SK-N-SH (cell line): ENCODE data around the gene WDR82. TPM values are rescaled to one million over a fixed set of nuclear protein-coding genes. Genes with fewer than 3 reads are reported as not detected.

Experiments
- CTCF ChIA-PET: fragments of 300-600, 350-600 bp; formaldehyde crosslinking; extraction: SDS; loops from one replicate; lab custom pipeline; 2021; lab: Yijun Ruan, JAX
- POLR2A ChIA-PET: fragments of 350-600 bp; sonication (Branson Sonifier 250); formaldehyde crosslinking; extraction: SDS; loops from one replicate; lab custom pipeline; 2020; ENCODE audit warnings: antibody characterized with exemption, inconsistent platforms; lab: Yijun Ruan, JAX
- DNase-seq: peaks from one replicate; pipeline ENCODE4 v3.0.0; 2012
- H2AFZ ChIP-seq: fragments of 200-600 bp; sonication (generic); 2 replicates; pipeline ENCODE4 v1.8.1; 2016; ENCODE audit warnings: antibody characterized with exemption, mild to moderate bottlenecking, low read depth
- H3F3A ChIP-seq: fragments of 200-600 bp; sonication (generic); replicated peaks from 2 replicates; pipeline ENCODE3; 2016; ENCODE audit warnings: antibody characterized with exemption, mild to moderate bottlenecking; ENCODE audit not compliant: insufficient read depth
- H3K27ac ChIP-seq, 2 experiments: fragments of 200-500 bp in 1 of 2; fragments of 200-600 bp in 1 of 2; sonication (Bioruptor generic) in 1 of 2; sonication (generic), shearing (Covaris generic) in 1 of 2; 2 replicates each; pipeline versions ENCODE4 v1.5.1 to v1.6.1; 2014 to 2016; ENCODE audit warnings: low read depth in 2 of 2, inconsistent platforms in 1 of 2, low read length in 1 of 2, mild to moderate bottlenecking in 1 of 2, mixed read lengths in 1 of 2
- H3K27me3 ChIP-seq: fragments of 200-600 bp; sonication (generic), shearing (Covaris generic); 2 replicates; pipeline ENCODE4 v1.6.1; 2016; ENCODE audit warnings: mixed run types; ENCODE audit not compliant: insufficient read depth
- H3K36me3 ChIP-seq, 2 experiments: fragments of 200-500 bp in 1 of 2; fragments of 200-600 bp in 1 of 2; sonication (Bioruptor generic) in 1 of 2; sonication (generic) in 1 of 2; replicated peaks in 1 of 2; 2 replicates each; pipeline versions ENCODE3 to v1.5.1; 2014 to 2016; ENCODE audit warnings: low read length in 1 of 2, mild to moderate bottlenecking in 1 of 2; ENCODE audit not compliant: insufficient read depth in 2 of 2, control insufficient read depth in 1 of 2
- H3K4me1 ChIP-seq, 2 experiments: fragments of 200-500 bp in 1 of 2; fragments of 200-600 bp in 1 of 2; sonication (Bioruptor generic) in 1 of 2; sonication (generic), shearing (Covaris generic) in 1 of 2; 2 replicates each; pipeline versions ENCODE4 v1.5.1 to v1.6.1; 2014 to 2016; ENCODE audit warnings: low read depth in 1 of 2, low read length in 1 of 2, mixed run types in 1 of 2; ENCODE audit not compliant: insufficient read depth in 2 of 2, control insufficient read depth in 1 of 2
- H3K4me2 ChIP-seq: fragments of 200-600 bp; sonication (generic), shearing (Covaris generic); 2 replicates; pipeline ENCODE4 v1.6.1; 2017; ENCODE audit warnings: mixed run types
- H3K4me3 ChIP-seq, 2 experiments: fragments of 200-500 bp in 1 of 2; fragments of 200-600 bp in 1 of 2; sonication (Bioruptor generic) in 1 of 2; sonication (generic), shearing (Covaris generic) in 1 of 2; 2 replicates each; pipeline versions ENCODE4 v1.5.1 to v1.8.1; 2014 to 2016; ENCODE audit warnings: low read depth in 2 of 2, inconsistent platforms in 1 of 2, low read length in 1 of 2, mild to moderate bottlenecking in 1 of 2, mixed read lengths in 1 of 2, moderate library complexity in 1 of 2
- H3K79me2 ChIP-seq: fragments of 200-600 bp; sonication (generic); 2 replicates; pipeline ENCODE4 v1.8.1; 2017; ENCODE audit warnings: mild to moderate bottlenecking; ENCODE audit not compliant: insufficient read depth
- H3K9ac ChIP-seq: fragments of 200-600 bp; sonication (generic); 2 replicates; pipeline ENCODE4 v1.6.1; 2017; ENCODE audit warnings: mixed run types
- H3K9me2 ChIP-seq: fragments of 200-600 bp; sonication (generic); 2 replicates; pipeline ENCODE4 v1.6.1; 2017; ENCODE audit warnings: mixed run types
- H3K9me3 ChIP-seq: fragments of 200-600 bp; sonication (generic); 2 replicates; pipeline ENCODE4 v1.6.1; 2017; ENCODE audit warnings: mixed run types, mild to moderate bottlenecking, moderate library complexity
- H4K20me1 ChIP-seq: fragments of 200-600 bp; sonication (generic); 2 replicates; pipeline ENCODE4 v1.6.1; 2017; ENCODE audit warnings: mild to moderate bottlenecking, mixed run types; ENCODE audit not compliant: insufficient read depth
- ELF1 ChIP-seq: IDR thresholded peaks from 2 replicates; pipeline ENCODE4 v1.4.0; 2012
- EP300 ChIP-seq, 2 experiments: IDR thresholded peaks; 2 replicates each; pipeline versions ENCODE4 v1.4.0 to v1.6.1; 2012; ENCODE audit warnings: borderline replicate concordance in 1 of 2, low read depth in 1 of 2, low read length in 1 of 2
- EZH2phosphoT487 ChIP-seq: fragments of 200-600 bp; sonication (generic); IDR thresholded peaks from 2 replicates; pipeline ENCODE4 v1.6.1; 2017; ENCODE audit warnings: low read depth, mixed run types, mild to moderate bottlenecking, antibody characterized with exemption, moderate library complexity, borderline replicate concordance
- FOXJ3 ChIP-seq: sonication (generic); formaldehyde crosslinking; IDR thresholded peaks from 2 replicates; pipeline ENCODE4 v1.5.1; 2020; ENCODE audit warnings: mild to moderate bottlenecking, missing genetic modification reagents
- GABPA ChIP-seq: IDR thresholded peaks from 2 replicates; pipeline ENCODE4 v1.4.0; 2012; ENCODE audit warnings: low read depth, mild to moderate bottlenecking
- MXI1 ChIP-seq: IDR thresholded peaks from 2 replicates; pipeline ENCODE4 v1.6.1; 2012; ENCODE audit warnings: mild to moderate bottlenecking, low read depth, low read length, improper control_type of control experiment
- NFIC ChIP-seq: IDR thresholded peaks from 2 replicates; pipeline ENCODE4 v1.4.0; 2012; ENCODE audit warnings: borderline replicate concordance
- POLR2AphosphoS5 ChIP-seq: IDR thresholded peaks from 2 replicates; pipeline ENCODE4 v1.6.1; 2012; ENCODE audit warnings: low read depth, low read length
- RAD21 ChIP-seq: IDR thresholded peaks from 2 replicates; pipeline ENCODE4 v1.6.1; 2012; ENCODE audit warnings: mild to moderate bottlenecking, low read length
- RCOR1 ChIP-seq: fragments of 150-350 bp; IDR thresholded peaks from 2 replicates; pipeline ENCODE4 v1.6.1; 2017; ENCODE audit warnings: antibody characterized with exemption, low read length
- RFX5 ChIP-seq: IDR thresholded peaks from 2 replicates; pipeline ENCODE4 v1.6.1; 2012; ENCODE audit warnings: mild to moderate bottlenecking, improper control_type of control experiment, low read length
- RXRA ChIP-seq: IDR thresholded peaks from 2 replicates; pipeline ENCODE4 v1.4.0; 2012; ENCODE audit warnings: low read depth, mild to moderate bottlenecking, borderline replicate concordance
- SIN3A ChIP-seq: IDR thresholded peaks from 2 replicates; pipeline ENCODE4 v1.6.1; 2012; ENCODE audit warnings: low read depth, mild to moderate bottlenecking, low read length, moderate library complexity, borderline replicate concordance
- SMC3 ChIP-seq: IDR thresholded peaks from 2 replicates; pipeline ENCODE4 v1.6.1; 2012; ENCODE audit warnings: low read depth, low read length, improper control_type of control experiment
- TAF1 ChIP-seq: IDR thresholded peaks from 2 replicates; pipeline ENCODE4 v1.6.1; 2012; ENCODE audit warnings: low read depth, mild to moderate bottlenecking, low read length, moderate library complexity, borderline replicate concordance
- TCF12 ChIP-seq: IDR thresholded peaks from 2 replicates; pipeline ENCODE4 v1.4.0; 2012
- TEAD4 ChIP-seq: IDR thresholded peaks from 2 replicates; pipeline ENCODE4 v1.4.0; 2012; ENCODE audit warnings: mild to moderate bottlenecking, borderline replicate concordance; ENCODE audit not compliant: insufficient read depth
- YY1 ChIP-seq: IDR thresholded peaks from 2 replicates; pipeline ENCODE4 v1.4.0; 2012; ENCODE audit warnings: low read depth, mild to moderate bottlenecking
- WGBS: methylation state at CpG from one replicate; pipeline ENCODE4 v1.1.6; 2017; ENCODE audit warnings: low lambda C conversion rate; 5-methylcytosine and 5-hydroxymethylcytosine counted together
- polyA plus RNA-seq, 3 experiments: library from polyadenylated mRNA; depleted of rRNA; stranded (reverse); fragments of >200 nt; gene quantifications; 2 replicates each; pipeline ENCODE4 v1.2.3, GENCODE V29; 2012
- TF ChIP-seq, protein P1 (sequence below): IDR thresholded peaks from 2 replicates; pipeline ENCODE4; 2012
- TF ChIP-seq, protein P2 (sequence below): IDR thresholded peaks from 2 replicates; pipeline ENCODE4 v1.4.0; 2012; ENCODE audit warnings: low read depth, borderline replicate concordance
- TF ChIP-seq, protein P3 (sequence below): IDR thresholded peaks from 2 replicates; pipeline ENCODE4 v1.4.0; 2012; ENCODE audit warnings: low read depth
- TF ChIP-seq, protein P4 (sequence below): IDR thresholded peaks from 2 replicates; pipeline ENCODE4 v1.4.0; 2012; ENCODE audit warnings: low read depth, borderline replicate concordance

Gene WDR82
- polyA plus RNA-seq, 1 of the 3 experiments (the other 2 are of a cell fraction): 41.2 TPM

DNA sequence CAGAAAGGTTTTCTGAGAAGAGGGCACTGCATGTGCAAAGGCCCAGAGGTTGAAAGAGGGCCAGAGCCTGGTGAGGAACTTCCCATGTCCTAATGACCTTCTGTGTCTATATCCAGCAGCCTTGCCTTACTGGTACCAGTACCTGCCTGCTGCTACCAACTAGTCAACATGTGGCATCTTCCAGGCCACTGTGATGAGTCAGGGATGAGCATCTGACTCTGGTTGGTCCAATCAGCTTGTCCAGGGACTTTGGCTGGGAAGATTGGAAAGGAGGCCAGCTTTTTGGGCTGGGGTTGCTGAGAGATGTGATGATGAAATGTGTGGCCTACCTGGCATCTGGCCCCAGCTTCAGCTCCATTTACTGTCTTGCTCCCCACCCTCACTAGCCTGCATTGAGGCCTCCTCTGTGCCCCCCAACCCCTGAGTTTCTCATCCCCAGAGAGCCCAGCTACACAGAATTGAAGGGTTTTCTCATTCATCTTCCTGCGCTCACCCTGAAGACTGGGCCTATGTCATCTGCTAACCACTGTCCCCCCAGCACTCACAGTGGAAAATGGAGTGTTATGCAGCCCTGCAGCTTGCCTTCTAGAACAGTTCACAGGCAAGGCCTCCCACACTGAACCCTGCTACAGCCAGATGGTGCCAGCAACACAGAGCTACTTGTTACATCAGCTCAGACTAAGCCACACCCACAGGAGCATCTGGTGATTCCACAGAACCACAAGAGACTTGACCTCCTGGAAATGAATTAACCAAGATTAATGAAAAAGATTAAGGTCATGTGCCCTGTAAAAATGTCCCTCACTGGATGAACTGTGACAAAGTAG is 38.2 kb downstream of the WDR82 start (continued):
- TF ChIP-seq RFX5 (no peak), SIN3A (no peak), POLR2AphosphoS5 (peak; percentile 11; the same call in 1 of the 2 replicates), TEAD4 (no peak), EP300 (IDR thresholded peaks at IDR 0.05; ENCODE audit: borderline replicate concordance in 1 of 2, low read depth in 1 of 2, low read length in 1 of 2) (peak in 1 of 2 experiments; percentile 74; a peak in 1 of 4 replicates), RAD21 (peak; percentile 41; the same call in 1 of the 2 replicates)

DNA sequence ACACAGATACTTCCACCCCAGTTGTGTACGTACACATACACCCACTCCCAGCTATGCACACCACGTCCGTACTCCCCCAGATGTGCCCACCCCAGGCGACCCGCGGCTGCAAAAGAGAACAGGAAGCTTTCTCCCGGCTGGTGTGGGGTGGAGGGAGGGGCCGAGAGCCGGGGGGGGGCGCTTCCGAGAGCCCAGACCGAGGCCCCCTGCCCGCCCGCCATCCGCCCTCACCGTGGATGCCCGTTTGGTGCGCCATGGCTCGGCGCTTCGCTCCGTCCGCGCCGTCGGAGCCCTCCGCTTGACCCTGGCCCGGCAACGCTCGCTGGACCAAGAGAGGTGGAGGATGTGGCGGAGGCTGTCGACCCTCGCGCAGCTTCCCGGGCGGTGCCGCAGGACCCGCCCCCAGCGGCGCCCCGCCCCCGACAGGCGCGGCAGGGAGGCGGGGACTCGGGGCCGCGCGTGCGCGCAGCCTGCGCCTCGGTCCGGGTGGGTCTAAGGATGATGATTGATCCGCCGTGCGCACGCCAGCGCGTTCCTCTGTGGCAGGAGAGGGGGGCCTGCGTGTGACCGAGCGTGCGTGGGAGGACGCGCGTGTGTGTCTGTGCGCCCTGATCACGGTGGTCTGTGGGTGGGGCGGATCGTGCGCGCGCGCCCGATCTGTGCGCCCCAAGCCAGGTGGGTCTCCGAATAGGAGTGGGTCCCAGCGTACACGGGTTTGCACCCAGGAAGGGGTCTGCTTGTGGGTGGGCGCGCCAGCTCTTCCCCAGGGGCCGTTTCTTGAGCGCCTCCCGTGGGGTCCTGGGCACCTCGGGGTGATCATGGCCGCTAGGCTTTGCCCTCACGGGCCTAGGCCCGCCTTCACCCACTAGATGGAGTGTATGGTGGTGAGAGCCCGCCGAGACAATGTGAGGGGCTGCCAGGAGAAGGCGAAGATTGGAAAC is 39.4 kb downstream of the WDR82 start, which contains the start of gene TWF2:
Gene TWF2, minus strand, starts transcription at position 398 of the 941 bp plus-strand sequence. Its CDS starts 142 bp downstream, at position 256.
- Histone ChIP-seq H3K9me2 (no peaks in the 10 kb centered on the region), H3K36me3 (peaks cover 5% of the 10 kb centered on the region in 2 experiments), H3K79me2 (peaks cover 62% of the 10 kb centered on the region), H3K4me2 (peak within 1 kb of the TSS; percentile 89), H3K27ac (peak within 1 kb of the TSS; percentile 93 to 96), H3F3A (peaks cover 24% of the 10 kb centered on the region), H3K4me1 (peaks cover 8 to 49% of the 10 kb centered on the region in 2 experiments), H3K9ac (peak within 1 kb of the TSS; percentile 83), H3K27me3 (no peaks in the 10 kb centered on the region), H4K20me1 (0 out of 2 replicates have a peak, but pooled peaks cover 4% of the 10 kb centered on the region), H2AFZ (peak within 1 kb of the TSS; percentile 81), H3K9me3 (no peaks in the 10 kb centered on the region), H3K4me3 (peak within 1 kb of the TSS; percentile 90 to 97)
- peak; percentile 99 for DNase-seq
- 1% methylated on average over 16 of the region's 92 CpGs for WGBS
- ChIA-PET POLR2A (interaction anchor here (0.7 to 4.6 kb wide), 8 partner anchors 9 to 243 kb away, joined by 3 to 67 read pairs (median 3); partner anchors contain the start of genes RPL29 and WDR82), CTCF (interaction anchor here (0.6 to 11.8 kb wide), 7 partner anchors 10 to 247 kb away, joined by 3 to 257 read pairs (median 5); partner anchors contain the start of genes TLR9 and WDR82)
- TF ChIP-seq SIN3A (peak; percentile 70; the same call in 1 of the 2 replicates), TAF1 (peak; percentile 58; the same call in 1 of the 2 replicates), FOXJ3 (CRISPR knock-in tag) (no peak), GABPA (peak; percentile 23; the same call in 1 of the 2 replicates), RCOR1 (0 out of 2 replicates have a peak, but pooled peaks have one; percentile 5), MXI1 (no peak; the same call in 1 of the 2 replicates), RAD21 (no peak), EZH2phosphoT487 (no peak), SMC3 (no peak), NFIC (0 out of 2 replicates have a peak, but pooled peaks have one; percentile 1), YY1 (0 out of 2 replicates have a peak, but pooled peaks have one; percentile 52), RXRA (no peak), TCF12 (no peak), ELF1 (no peak)
- TF ChIP-seq, protein P1, sequence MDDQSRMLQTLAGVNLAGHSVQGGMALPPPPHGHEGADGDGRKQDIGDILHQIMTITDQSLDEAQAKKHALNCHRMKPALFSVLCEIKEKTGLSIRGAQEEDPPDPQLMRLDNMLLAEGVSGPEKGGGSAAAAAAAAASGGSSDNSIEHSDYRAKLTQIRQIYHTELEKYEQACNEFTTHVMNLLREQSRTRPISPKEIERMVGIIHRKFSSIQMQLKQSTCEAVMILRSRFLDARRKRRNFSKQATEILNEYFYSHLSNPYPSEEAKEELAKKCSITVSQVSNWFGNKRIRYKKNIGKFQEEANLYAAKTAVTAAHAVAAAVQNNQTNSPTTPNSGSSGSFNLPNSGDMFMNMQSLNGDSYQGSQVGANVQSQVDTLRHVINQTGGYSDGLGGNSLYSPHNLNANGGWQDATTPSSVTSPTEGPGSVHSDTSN: no peak; the same call in 1 of the 2 replicates
- TF ChIP-seq, protein P2, sequence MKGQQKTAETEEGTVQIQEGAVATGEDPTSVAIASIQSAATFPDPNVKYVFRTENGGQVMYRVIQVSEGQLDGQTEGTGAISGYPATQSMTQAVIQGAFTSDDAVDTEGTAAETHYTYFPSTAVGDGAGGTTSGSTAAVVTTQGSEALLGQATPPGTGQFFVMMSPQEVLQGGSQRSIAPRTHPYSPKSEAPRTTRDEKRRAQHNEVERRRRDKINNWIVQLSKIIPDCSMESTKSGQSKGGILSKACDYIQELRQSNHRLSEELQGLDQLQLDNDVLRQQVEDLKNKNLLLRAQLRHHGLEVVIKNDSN: no peak
- TF ChIP-seq, protein P3, sequence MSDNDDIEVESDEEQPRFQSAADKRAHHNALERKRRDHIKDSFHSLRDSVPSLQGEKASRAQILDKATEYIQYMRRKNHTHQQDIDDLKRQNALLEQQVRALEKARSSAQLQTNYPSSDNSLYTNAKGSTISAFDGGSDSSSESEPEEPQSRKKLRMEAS: peak; percentile 56; the same call in 1 of the 2 replicates
- TF ChIP-seq, protein P4, sequence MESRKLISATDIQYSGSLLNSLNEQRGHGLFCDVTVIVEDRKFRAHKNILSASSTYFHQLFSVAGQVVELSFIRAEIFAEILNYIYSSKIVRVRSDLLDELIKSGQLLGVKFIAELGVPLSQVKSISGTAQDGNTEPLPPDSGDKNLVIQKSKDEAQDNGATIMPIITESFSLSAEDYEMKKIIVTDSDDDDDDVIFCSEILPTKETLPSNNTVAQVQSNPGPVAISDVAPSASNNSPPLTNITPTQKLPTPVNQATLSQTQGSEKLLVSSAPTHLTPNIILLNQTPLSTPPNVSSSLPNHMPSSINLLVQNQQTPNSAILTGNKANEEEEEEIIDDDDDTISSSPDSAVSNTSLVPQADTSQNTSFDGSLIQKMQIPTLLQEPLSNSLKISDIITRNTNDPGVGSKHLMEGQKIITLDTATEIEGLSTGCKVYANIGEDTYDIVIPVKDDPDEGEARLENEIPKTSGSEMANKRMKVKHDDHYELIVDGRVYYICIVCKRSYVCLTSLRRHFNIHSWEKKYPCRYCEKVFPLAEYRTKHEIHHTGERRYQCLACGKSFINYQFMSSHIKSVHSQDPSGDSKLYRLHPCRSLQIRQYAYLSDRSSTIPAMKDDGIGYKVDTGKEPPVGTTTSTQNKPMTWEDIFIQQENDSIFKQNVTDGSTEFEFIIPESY: no peak
